Activated naive CD4-positive, alpha-beta T cell treated with anti-CD3 and anti-CD28 coated beads, Interleukin-2, amount 50 U/mL, for 72 hours (primary cell): ENCODE data around the gene WDR82. TPM values are rescaled to one million over a fixed set of nuclear protein-coding genes. Genes with fewer than 3 reads are reported as not detected.
A peak's percentile ranks its signal among the peaks of the same experiment; 100 is the strongest.

ENCODE experiments used
- ATAC-seq, 2 donors: fragments of 150-1000 bp; cut with Tn5 transposase; 2 replicates each; pipeline ENCODE4 v1.10.0; 2021; ENCODE audit warnings: mild to moderate bottlenecking in 2 of 2, moderate library complexity in 2 of 2
- DNase-seq, 2 donors: peaks; one replicate each; pipeline ENCODE4 v3.0.0; 2021 to 2022; ENCODE audit warnings: low spot score in 2 of 2
- H3K27ac Mint-ChIP-seq, 2 donors: one replicate each; pipeline ENCODE4 v1.8.0; 2022; ENCODE audit warnings: mild to moderate bottlenecking in 2 of 2, mixed read lengths in 2 of 2
- H3K36me3 Mint-ChIP-seq, 2 donors: one replicate each; pipeline ENCODE4 v1.8.0; 2022; ENCODE audit warnings: mixed read lengths in 2 of 2
- H3K9me3 Mint-ChIP-seq, 2 donors: one replicate each; pipeline ENCODE4 v1.8.0; 2022; ENCODE audit warnings: mixed read lengths in 2 of 2
- total RNA-seq, 2 donors: library from RNA; stranded (reverse); gene quantifications; one replicate each; pipeline ENCODE4 v1.2.3, GENCODE V29; 2022

Gene WDR82
- total RNA-seq, 2 donors from 2014 or later: 96.6 to 129 TPM

DNA sequence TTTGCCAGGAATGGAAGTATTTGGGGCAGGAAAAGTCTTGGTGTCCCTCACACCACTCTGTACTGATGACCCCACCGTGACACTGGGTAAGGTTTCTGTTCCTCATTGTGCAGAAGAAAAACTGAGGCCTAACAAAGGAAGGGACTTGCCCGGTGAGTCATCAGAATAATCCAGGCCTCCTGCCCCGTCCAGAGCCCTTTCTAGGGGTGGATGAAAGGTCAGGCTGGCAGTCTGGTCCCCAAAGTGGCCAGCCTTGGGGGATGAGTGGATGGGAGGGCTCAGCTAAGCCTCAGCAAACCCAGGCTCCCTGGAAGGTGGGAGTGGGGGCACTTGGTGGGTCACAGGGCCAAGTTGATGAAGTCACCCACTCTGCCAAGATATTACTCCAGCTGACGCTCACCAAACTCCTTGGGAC lies 35.3 kb upstream of the WDR82 start:
- Mint-ChIP-seq H3K27ac (peak overlapping the region; percentile 70 to 74), H3K36me3 (no peaks in the 10 kb centered on the region), H3K9me3 (no peaks in the 10 kb centered on the region)
- DNase-seq (no peak), ATAC-seq (peak in 1 of 2 donors; percentile 68)

- Mint-ChIP-seq H3K27ac (peak overlapping the region; percentile 70 to 89), H3K36me3 (no peaks in the 10 kb centered on the region), H3K9me3 (no peaks in the 10 kb centered on the region)
- ATAC-seq (no peak), DNase-seq (no peak)
Observed at GRCh38 chr3:52313188-52313773, 34.8 kb upstream of the WDR82 start.

- DNase-seq (no peak), ATAC-seq (no peak)
- H3K9me3 Mint-ChIP-seq: no peaks in the 10 kb centered on the region
- H3K36me3 Mint-ChIP-seq: no peaks in the 10 kb centered on the region
- H3K27ac Mint-ChIP-seq: no peak overlapping the region
Observed at GRCh38 chr3:52311576-52312119, 33.2 kb upstream of the WDR82 start.

DNA sequence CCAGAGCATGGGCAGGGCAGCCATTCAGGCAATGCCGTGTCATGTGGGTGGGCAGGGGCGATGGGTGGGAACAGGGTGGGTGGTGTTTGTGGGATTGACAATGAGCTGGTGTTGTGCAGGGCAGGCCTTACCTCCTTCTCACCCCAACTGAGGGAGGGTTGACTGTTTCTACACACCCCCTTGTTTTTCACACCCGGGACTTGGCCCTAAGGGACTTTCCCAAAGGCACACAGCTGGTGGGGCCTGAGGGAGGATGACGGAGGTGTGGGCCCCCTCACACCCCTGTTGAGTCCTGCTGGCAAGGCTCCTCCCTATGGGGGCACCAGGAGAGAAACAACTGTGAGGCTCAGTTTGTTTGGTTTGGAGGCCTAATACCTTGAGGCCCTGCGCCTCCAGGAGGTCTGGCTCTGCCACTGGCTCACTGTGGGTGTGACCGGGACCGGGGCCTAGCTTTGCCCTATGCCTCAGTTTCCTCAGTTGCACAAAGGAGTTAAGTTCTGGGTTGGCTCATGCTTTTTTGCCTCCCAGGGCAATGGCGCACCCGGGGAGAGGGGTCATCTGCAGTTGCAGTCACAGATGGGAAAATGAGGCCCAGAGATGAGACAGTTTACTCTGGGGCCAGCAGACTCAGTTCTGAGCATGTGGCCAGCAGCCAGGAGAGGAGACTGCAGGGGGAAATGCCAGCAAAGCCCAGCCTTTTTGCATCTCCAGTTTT lies 32.6 kb upstream of the WDR82 start:
- no peaks in the 10 kb centered on the region for H3K36me3 Mint-ChIP-seq
- peak; percentile 35 to 76 for ATAC-seq
- DNase-seq: no peak
- H3K9me3 Mint-ChIP-seq: no peaks in the 10 kb centered on the region
- H3K27ac Mint-ChIP-seq: no peak overlapping the region

GRCh38 chr3:52308308-52308707 lies 29.9 kb upstream of the WDR82 start:
- ATAC-seq: no peak
- Mint-ChIP-seq H3K36me3 (no peaks in the 10 kb centered on the region), H3K27ac (peak overlapping the region in 1 of 2 donors; percentile 73), H3K9me3 (no peaks in the 10 kb centered on the region)
- no peak for DNase-seq

DNA sequence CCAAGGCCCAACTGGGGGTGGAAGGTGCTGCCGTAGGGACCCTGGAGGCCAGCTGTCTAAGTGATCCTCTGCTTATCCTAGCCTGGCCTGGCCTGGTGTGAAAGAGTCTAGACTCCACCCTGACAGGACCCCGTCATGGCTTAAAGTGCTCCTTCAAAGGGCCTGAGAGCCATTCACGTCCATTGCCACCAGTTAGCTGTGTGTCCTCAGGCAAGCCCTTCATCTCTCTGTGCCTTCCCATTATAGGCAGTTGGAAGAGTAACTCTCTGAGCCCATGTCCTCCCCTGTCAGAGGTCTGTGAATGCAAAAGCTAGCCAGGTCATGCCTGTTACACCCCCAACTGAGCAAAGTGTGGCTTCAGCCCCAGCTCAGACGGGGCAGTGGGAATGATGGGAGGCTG lies 28.5 kb upstream of the WDR82 start:
- Mint-ChIP-seq H3K9me3 (no peaks in the 10 kb centered on the region), H3K36me3 (no peaks in the 10 kb centered on the region), H3K27ac (peak overlapping the region in 1 of 2 donors; percentile 50)
- no peak for ATAC-seq
- no peak for DNase-seq

DNA sequence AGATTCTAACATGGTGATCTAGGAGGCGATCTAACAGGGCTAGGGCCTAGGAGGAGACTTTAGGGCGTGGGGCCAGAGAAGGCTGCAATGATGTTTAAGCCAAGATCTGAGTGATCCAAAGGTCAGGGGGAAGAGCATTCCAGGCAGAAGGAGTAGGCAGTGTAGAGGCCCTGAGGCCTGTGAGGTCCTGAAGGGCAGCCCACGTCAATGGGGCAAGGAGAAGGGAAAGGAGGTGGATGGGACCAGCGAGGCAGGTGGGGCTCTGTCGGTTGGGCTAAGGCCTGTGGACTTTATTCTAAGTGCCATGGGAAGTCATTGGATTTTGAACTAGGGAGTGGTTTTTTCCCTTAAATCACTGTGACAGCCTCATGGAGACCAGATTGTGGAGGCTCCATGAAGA lies 27.5 kb upstream of the WDR82 start:
- Mint-ChIP-seq H3K36me3 (no peaks in the 10 kb centered on the region), H3K27ac (peak overlapping the region in 1 of 2 donors; percentile 48), H3K9me3 (no peaks in the 10 kb centered on the region)
- DNase-seq (no peak), ATAC-seq (no peak)

DNA sequence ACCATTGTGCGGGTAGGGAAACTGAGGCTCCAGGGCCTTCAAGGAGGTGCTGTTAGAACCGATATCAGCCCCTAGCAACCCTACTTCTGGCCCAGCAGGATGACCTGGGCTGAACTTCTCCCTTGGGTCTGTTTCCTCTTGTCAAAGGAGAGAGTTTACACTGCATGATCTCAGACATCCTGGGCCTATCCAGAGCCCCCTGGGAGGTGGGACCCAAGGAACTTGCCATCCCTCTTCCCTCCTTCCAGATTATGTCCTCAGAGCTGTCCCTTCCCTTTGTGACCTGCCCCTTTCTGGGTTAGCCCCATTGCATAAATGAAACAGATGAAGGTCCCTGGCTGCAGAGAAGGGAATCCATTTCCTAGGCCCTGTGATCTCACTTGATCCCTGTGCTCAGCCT lies 25.4 kb upstream of the WDR82 start:
- peak overlapping the region in 1 of 2 donors; percentile 73 for H3K27ac Mint-ChIP-seq
- H3K9me3 Mint-ChIP-seq: no peaks in the 10 kb centered on the region
- ATAC-seq (no peak), DNase-seq (no peak)
- no peaks in the 10 kb centered on the region for H3K36me3 Mint-ChIP-seq

DNA sequence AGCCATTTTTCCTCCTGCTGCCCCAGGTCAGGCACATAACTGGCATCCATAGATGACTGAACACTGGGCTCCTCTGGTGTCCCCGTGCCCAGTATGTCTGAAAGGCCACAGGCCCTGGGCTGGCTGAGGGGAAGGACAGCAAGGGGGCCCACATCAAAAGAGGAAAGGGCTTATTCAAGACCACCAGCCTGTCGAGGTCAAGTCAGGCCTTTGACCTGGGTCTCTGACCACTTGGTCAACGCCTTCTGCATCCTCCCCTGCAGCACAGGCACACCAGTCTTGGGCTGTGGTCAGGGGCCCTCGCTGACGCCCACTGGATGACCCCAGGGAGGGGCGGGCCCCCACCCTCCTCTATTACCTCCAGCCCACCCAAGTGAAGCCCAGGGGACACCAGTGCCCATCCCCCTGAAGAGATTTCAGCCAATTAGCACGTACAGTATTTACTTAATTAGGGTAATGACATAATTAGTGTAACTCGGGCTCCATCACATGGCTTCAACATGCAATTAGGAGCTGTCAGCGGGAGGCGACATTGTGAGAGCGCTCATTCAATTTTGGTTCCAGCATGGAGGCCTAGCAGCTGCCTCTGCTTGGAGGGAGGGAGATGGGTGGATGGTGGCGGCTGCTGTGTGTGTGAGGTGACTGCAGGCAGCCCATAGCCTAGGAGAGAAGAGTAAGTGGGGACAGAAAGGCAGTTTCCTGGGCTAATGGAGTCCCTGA lies 24.1 kb upstream of the WDR82 start:
- DNase-seq (no peak), ATAC-seq (no peak)
- H3K9me3 Mint-ChIP-seq: no peaks in the 10 kb centered on the region
- H3K36me3 Mint-ChIP-seq: no peaks in the 10 kb centered on the region
- H3K27ac Mint-ChIP-seq: no peak overlapping the region

- peak in 1 of 2 donors; percentile 23 for ATAC-seq
Observed at GRCh38 chr3:52299879-52300611, 21.6 kb upstream of the WDR82 start.

GRCh38 chr3:52299247-52299878 lies 20.9 kb upstream of the WDR82 start:
- H3K9me3 Mint-ChIP-seq: no peaks in the 10 kb centered on the region
- DNase-seq (no peak), ATAC-seq (peak in 1 of 2 donors; percentile 26)
- no peaks in the 10 kb centered on the region for H3K36me3 Mint-ChIP-seq
- H3K27ac Mint-ChIP-seq: peak overlapping the region in 1 of 2 donors; percentile 85

More at GRCh38 chr3:52299879-52300611, 21.6 kb upstream of the WDR82 start:
- Mint-ChIP-seq H3K27ac (peak overlapping the region in 1 of 2 donors; percentile 85), H3K36me3 (no peaks in the 10 kb centered on the region), H3K9me3 (no peaks in the 10 kb centered on the region)
- DNase-seq: no peak

- Mint-ChIP-seq H3K27ac (no peak overlapping the region), H3K9me3 (no peaks in the 10 kb centered on the region), H3K36me3 (no peaks in the 10 kb centered on the region)
- ATAC-seq: no peak
- no peak for DNase-seq
Observed at GRCh38 chr3:52298149-52299098, 20.0 kb upstream of the WDR82 start.

DNA sequence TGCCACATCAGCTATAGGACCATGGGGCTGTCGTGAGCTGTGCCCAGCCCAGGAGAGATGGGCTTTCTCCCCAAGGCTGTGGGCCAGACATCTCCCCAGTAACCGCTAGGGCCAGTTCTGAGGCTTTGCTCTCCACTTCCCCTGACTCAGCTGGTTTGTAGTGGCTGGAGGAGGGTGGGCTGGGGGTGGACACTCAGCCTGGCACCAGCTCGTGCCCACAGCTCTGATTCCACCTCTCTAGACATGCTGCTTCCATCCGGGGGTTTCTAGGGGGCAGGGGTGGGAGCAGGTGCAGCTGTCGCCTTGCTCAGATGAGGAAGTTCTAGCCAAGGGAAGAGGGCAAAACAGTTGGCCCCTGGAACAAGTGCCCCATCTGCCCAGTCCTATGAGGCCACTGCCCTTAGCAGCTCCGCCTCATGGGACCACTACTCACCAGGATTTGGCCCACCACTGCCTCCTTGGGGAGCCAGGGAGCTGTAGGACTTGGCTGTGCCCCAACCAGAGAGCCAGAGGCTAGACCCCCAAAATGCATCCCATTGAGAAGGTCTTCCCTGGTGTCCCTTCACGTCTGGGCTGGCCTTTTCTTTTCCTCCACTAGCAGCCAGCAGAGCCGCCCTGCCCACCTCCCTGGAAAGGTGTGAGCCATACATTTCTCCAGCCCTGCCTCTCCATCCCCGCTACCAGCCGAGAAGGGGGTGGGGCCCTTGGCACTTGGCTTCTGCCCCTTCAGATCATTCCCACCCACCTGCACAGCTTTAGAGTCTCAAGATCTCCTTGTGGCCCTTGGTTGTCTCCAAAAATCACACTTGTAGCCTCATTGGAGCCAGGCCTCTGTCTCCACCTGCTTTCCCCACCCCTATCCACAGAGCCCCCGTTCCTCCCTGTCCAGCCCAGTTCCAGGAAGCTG lies 19.0 kb upstream of the WDR82 start:
- H3K36me3 Mint-ChIP-seq: no peaks in the 10 kb centered on the region
- ATAC-seq: no peak
- no peak for DNase-seq

DNA sequence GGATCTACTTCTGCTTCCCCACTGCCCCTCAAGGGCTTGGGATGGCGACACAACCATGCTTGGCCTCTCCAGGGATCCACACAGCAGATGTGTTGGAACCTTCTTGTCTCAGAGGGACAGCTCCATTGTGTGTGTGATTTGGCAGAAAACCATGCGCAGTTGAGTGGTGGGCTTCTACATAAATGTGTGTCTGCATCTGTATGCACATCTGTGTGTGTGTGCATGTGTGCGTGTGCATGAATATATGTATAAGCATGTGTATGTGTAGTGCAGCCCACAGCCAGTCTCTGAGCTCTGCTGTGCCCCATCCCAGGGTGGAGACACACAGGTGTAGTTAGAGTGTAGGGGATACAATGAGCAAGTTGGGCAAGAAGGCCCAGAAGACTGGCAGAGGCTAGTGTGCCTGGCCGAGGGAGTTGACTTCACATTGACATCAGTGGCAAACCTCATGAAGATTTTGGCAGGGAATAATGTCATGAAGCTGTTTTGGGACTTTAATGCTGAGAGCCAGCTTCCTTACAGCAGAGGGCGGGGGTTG lies 17.3 kb upstream of the WDR82 start:
- Mint-ChIP-seq H3K9me3 (no peaks in the 10 kb centered on the region), H3K36me3 (no peaks in the 10 kb centered on the region), H3K27ac (no peak overlapping the region)
- ATAC-seq (no peak), DNase-seq (no peak)

More for the DNA sequence above, 19.0 kb upstream of the WDR82 start:
- no peak overlapping the region for H3K27ac Mint-ChIP-seq
- H3K9me3 Mint-ChIP-seq: no peaks in the 10 kb centered on the region
